Epithelial cell of esophagus (primary cell): ENCODE measurements around the gene RASSF3.
A peak's percentile ranks its signal among the peaks of the same experiment; 100 is the strongest.

ENCODE experiments used
- DNase-seq: peaks from one replicate; pipeline ENCODE4 v3.0.0; 2010; ENCODE audit warnings: low read depth
- H3K4me3 ChIP-seq: 2 replicates; pipeline ENCODE4 v1.5.1; 2011; ENCODE audit warnings: mild to moderate bottlenecking, low read length, control low read depth
- CTCF ChIP-seq: IDR thresholded peaks from 2 replicates; pipeline ENCODE4 v1.5.1; 2011; ENCODE audit warnings: low read depth, mild to moderate bottlenecking, low read length, control low read depth, inconsistent platforms; ENCODE audit not compliant: insufficient read depth; ENCODE audit errors: missing control alignments

The RASSF3 gene

DNA sequence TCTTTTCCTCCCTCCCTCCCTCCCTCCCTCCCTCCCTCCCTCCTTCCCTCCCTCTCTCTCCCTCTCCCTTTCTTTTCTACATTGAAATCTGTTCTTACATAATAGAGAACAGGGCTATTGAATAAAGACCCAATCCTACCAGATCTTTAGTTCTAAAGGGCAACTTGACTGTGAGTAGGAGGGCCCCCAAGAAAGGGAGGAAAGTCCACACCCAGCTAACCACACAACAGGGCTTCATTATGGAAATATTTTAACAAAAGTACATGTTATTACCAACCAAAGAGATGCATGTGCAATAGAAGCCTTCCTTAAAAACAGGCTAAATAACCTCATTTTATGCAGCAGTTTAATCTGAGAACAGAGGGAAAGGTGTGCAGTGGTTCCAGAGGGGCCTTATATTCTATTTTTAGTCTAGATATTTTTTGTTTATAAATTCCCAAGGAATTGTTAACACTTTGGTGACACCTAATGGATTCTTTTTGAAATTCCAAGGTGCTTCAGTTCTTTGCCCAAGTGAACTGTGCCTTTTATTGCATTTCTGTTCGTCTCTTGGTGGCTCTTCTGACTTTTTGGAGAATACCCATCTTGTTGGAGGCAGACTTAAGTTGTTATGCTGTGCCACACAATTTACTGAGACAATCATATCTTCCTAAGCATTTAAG is 85.9 kb downstream of the RASSF3 start:
- no peak overlapping the region for H3K4me3 ChIP-seq
- peak; percentile 43 for DNase-seq
- peak; percentile 43 for TF ChIP-seq CTCF

- DNase-seq, result no peak
- TF ChIP-seq CTCF, result no peak
- no peak overlapping the region for H3K4me3 ChIP-seq
These were observed 89.3 kb downstream of the RASSF3 start for GRCh38 chr12:64699504-64700115.

- no peak for DNase-seq
- no peak for TF ChIP-seq CTCF
- H3K4me3 ChIP-seq, result no peak overlapping the region
These were observed 90.2 kb downstream of the RASSF3 start for GRCh38 chr12:64700532-64700931.

DNA sequence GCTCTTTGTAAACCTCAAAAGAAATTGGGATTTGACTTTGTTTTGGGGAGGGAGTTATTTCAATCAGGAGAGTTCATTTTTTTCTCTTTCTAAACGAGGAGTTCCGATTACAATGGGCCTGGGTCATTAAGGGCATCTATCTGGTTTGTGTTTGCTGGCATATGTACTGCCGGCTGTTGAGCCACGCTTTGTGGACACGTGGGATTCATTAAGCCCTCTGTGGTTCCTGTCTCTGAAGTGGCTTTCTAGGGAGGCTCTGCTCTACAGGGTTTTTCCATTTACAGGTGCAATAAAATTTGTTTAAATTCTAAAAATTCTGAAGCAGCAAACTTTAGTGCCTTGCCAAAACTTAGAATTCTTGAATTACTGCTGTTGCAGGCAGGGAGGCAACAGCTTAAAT is 91.0 kb downstream of the RASSF3 start:
- DNase-seq, result no peak
- no peak overlapping the region for H3K4me3 ChIP-seq
- no peak for TF ChIP-seq CTCF

GRCh38 chr12:64706306-64706705 is 96.0 kb downstream of the RASSF3 start:
- no peak for TF ChIP-seq CTCF

GRCh38 chr12:64706857-64707256 is 96.6 kb downstream of the RASSF3 start:
- no peak overlapping the region for H3K4me3 ChIP-seq
- TF ChIP-seq CTCF, result no peak
- no peak for DNase-seq

More at GRCh38 chr12:64706306-64706705, 96.0 kb downstream of the RASSF3 start:
- no peak overlapping the region for H3K4me3 ChIP-seq
- no peak for DNase-seq

DNA sequence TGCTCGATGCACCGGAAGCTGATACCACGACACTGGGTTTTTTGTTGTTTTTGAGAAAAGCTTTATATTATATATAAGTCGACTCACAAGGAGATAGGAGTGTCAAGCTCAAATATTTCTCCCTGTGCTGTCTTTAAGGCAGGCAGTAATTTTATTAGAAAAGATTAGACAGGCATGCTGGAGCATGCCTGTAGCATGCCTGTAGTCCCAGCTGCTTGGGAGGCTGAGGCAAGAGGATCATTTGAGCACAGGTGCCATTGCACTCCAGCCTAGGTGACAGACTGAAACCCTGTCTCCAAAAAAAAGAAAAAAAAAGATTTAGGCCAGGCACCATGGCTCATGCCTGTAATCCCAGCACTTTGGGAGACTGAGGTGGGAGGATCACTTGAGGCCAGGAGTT is 97.1 kb downstream of the RASSF3 start:
- TF ChIP-seq CTCF, result no peak
- DNase-seq, result peak; percentile 24
- H3K4me3 ChIP-seq, result no peak overlapping the region
